Measurements from ENCODE around the gene POLR2E. TPM values are rescaled to one million over a fixed set of nuclear protein-coding genes. Genes with fewer than 3 reads are reported as not detected.

The POLR2E gene
- total and polyA plus RNA-seq, 2 donors from 2014 or later, result 158 to 189 TPM

GRCh38 chr19:1069009-1069779, 26.0 kb downstream of the POLR2E start:
- H3K9ac ChIP-seq (ENCODE audit: low read length in 3 of 3), result no peak overlapping the region
- FAIRE-seq (no peak), DNase-seq (peak in 1 of 5 donors; percentile 88)
- H3K9me3 ChIP-seq (ENCODE audit: control insufficient read depth in 2 of 3, insufficient read depth in 1 of 3, low read length in 3 of 3), result no peaks in the 10 kb centered on the region
- no peaks in the 10 kb centered on the region for H3K36me3 ChIP-seq (ENCODE audit: control insufficient read depth in 2 of 3, insufficient read depth in 3 of 3, low read length in 3 of 3)
- H3K4me3 ChIP-seq (ENCODE audit: low read length in 3 of 3), result no peak overlapping the region
- H3K4me1 ChIP-seq (ENCODE audit: control insufficient read depth in 2 of 3, insufficient read depth in 2 of 3, low read depth in 1 of 3, low read length in 3 of 3), result peaks cover 0 to 19% (median 4%) of the 10 kb centered on the region in 3 donors
- H3K27me3 ChIP-seq (ENCODE audit: control insufficient read depth, insufficient read depth, low read length), result peaks cover 20% of the 10 kb centered on the region
- intact Hi-C loops (cut with DNase I), result no loop called here
- peak overlapping the region in 1 of 2 donors; percentile 72 for H3K27ac ChIP-seq (ENCODE audit: low read depth in 2 of 2, low read length in 2 of 2)
- TF ChIP-seq CTCF (IDR thresholded peaks at IDR 0.05; ENCODE audit: borderline replicate concordance, extremely low read depth, insufficient read depth), result no peak

GRCh38 chr19:1068009-1069001, 26.9 kb downstream of the POLR2E start:
- Histone ChIP-seq H3K36me3 (ENCODE audit: control insufficient read depth in 2 of 3, insufficient read depth in 3 of 3, low read length in 3 of 3) (no peaks in the 10 kb centered on the region), H3K4me1 (ENCODE audit: control insufficient read depth in 2 of 3, insufficient read depth in 2 of 3, low read depth in 1 of 3, low read length in 3 of 3) (peaks cover 0 to 19% (median 4%) of the 10 kb centered on the region in 3 donors), H3K27ac (ENCODE audit: low read depth in 2 of 2, low read length in 2 of 2) (peak overlapping the region in 1 of 2 donors; percentile 72), H3K9ac (ENCODE audit: low read length in 3 of 3) (no peak overlapping the region), H3K27me3 (ENCODE audit: control insufficient read depth, insufficient read depth, low read length) (peaks cover 20% of the 10 kb centered on the region), H3K4me3 (ENCODE audit: low read length in 3 of 3) (no peak overlapping the region), H3K9me3 (ENCODE audit: control insufficient read depth in 2 of 3, insufficient read depth in 1 of 3, low read length in 3 of 3) (no peaks in the 10 kb centered on the region)
- peak in 2 of 5 donors; percentile 70 to 89 for DNase-seq
- FAIRE-seq, result no peak
- TF ChIP-seq CTCF (IDR thresholded peaks at IDR 0.05; ENCODE audit: borderline replicate concordance, extremely low read depth, insufficient read depth), result no peak
- intact Hi-C loops (cut with DNase I), result no loop called here

- FAIRE-seq (no peak), DNase-seq (peak in 1 of 5 donors; percentile 80)
- Histone ChIP-seq H3K36me3 (ENCODE audit: control insufficient read depth in 2 of 3, insufficient read depth in 3 of 3, low read length in 3 of 3) (no peaks in the 10 kb centered on the region), H3K9ac (ENCODE audit: low read length in 3 of 3) (no peak overlapping the region), H3K27ac (ENCODE audit: low read depth in 2 of 2, low read length in 2 of 2) (peak overlapping the region in 1 of 2 donors; percentile 72), H3K9me3 (ENCODE audit: control insufficient read depth in 2 of 3, insufficient read depth in 1 of 3, low read length in 3 of 3) (no peaks in the 10 kb centered on the region), H3K27me3 (ENCODE audit: control insufficient read depth, insufficient read depth, low read length) (peaks cover 19% of the 10 kb centered on the region), H3K4me1 (ENCODE audit: control insufficient read depth in 2 of 3, insufficient read depth in 2 of 3, low read depth in 1 of 3, low read length in 3 of 3) (peaks cover 0 to 19% (median 4%) of the 10 kb centered on the region in 3 donors), H3K4me3 (ENCODE audit: low read length in 3 of 3) (no peak overlapping the region)
- no peak for TF ChIP-seq CTCF (IDR thresholded peaks at IDR 0.05; ENCODE audit: borderline replicate concordance, extremely low read depth, insufficient read depth)
- intact Hi-C loops (cut with DNase I), result no loop called here
Measured at GRCh38 chr19:1067341-1067957, 27.7 kb downstream of the POLR2E start.
